H4 (cell line): Measurements from ENCODE around the gene WFS1. TPM values are rescaled to one million over a fixed set of nuclear protein-coding genes. Genes with fewer than 3 reads are reported as not detected.

Source experiments
- DNase-seq: peaks from one replicate; pipeline ENCODE4 v3.0.0-alpha.2; 2015; ENCODE audit warnings: low spot score
- total RNA-seq: library from RNA; depleted of rRNA; stranded (reverse); fragments of >200 nt; shearing (Covaris generic); gene quantifications from 2 replicates; pipeline ENCODE4 v1.2.3, GENCODE V29; 2014

WFS1 gene
- total RNA-seq, 1 experiment from 2014 or later, result 32.6 TPM

DNA sequence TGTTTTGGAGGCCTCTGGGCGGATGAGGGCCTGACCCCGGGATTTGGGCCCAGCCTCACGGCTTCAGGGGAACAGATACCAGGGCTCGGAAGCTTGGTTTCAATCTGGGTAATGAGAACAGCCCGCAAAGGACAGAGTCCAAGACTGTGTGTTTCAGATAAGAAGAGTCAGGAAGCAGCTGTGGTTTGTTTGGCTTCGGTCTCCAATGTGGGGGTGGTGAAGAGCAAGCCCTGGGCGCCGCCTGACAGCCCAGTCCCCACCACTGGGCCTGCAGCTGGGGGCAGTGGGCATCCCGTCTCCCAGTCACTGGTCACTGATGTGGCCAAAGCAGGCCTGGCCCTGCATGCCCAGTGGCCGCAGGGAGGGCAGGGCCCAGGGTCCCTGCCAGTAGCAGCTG is 9.1 kb downstream of the WFS1 start:
- DNase-seq, result no peak

DNA sequence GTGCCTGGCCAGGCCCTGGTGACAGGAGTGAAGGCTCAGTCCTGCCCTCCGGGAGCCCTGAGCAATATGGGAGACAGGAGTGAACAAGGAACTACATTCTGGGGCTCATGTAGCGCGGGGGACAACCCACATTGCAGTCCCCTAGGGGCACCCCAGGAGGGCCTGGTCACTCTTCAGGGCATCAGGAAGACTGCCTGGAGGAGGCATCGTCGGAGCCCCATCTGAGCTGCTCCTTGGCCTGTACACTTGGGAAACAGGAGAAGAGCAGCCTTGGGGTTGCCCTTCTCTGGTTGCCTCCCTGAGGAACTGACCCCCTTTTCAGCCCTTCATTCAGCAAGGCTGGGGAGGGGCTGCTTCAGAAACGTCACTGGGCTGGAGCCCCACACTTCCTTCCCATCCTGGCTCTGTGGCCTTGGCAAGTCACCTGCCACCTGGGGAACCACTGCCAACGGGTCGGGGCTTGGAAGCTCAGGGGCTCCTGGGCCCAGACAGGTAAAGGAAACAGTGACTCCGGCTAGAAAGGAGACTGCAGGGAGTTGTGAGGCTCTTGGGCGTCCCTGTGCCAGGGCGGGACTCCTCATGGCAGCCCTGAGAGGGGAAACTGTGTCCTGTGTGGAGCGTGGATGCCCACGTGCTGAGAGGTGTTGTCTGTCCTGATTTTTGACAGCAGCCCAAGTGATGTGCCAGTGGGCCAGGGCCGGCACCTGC is 10.1 kb downstream of the WFS1 start:
- DNase-seq, result no peak

DNA sequence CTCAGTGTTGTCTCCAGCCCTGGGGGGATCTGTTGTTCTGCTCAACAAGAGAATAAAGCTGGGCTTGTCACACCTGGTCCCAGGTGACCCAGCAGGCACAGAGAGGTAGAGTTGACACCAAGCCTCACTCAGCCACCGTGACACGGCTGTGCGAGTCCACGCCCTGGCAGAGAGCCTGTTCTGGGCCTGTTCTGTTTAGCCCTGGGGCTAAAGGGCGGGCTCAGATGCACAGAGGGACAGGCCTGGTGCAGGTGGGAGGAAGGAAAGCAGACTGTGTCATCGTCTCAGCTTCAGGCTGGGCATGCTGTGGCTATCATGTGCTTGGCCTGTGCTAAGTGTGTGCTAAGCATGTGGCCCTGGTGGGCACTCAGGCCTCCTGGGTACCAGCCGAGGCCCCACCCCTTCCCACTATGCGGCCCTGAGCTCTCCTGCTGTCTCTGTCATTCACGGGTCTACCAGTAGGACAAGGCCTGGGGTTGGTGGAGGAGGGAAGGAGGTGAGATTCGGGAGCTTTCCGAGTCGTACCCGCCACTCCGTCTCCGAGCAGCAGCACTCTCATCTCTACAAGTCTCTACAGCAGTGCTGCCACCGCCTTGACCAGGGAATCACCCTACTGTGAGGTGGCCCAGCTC is 10.8 kb downstream of the WFS1 start:
- no peak for DNase-seq

DNA sequence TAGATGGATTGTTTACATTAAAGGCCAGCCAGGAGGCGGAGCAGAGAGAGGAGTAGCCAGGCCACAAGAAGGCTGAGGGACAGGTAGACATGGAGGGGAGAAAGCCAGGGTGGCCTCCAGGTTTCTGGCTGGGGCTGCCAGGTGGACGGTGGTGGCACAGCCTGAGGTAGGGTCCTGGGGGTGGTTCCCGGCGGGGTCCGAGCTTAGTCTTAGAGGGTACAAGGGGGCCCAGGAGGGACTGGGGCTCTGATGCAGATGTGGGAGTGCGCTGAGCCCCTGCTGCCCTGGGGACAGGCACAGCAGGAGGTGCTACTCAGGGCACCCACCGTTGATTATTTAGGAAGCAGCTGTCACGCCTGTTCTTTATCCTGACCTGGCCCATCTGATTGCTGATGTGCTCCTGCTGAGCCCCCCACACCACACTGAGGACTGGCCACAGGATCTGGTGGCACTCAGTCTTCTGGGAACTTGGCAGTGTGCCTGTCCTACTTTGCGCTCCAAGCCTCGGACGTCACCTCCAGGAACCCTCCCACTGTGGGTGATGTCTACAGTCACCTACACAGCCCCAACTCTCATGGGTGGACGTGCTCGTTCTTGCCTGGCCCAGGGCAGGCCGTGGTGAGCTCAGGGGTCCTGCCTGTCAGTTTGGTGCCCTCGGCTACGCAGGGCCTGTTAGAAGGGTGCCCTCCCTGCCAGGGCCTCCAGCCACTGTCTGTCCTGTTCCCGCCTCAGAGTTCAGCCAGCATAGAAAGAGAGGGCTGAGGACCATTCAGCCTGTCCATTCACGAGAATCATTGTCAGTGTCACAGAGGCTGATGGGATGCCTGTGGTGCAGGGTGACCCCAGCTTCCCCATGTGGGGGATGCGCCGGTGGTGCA is 12.0 kb downstream of the WFS1 start:
- DNase-seq, result no peak

DNA sequence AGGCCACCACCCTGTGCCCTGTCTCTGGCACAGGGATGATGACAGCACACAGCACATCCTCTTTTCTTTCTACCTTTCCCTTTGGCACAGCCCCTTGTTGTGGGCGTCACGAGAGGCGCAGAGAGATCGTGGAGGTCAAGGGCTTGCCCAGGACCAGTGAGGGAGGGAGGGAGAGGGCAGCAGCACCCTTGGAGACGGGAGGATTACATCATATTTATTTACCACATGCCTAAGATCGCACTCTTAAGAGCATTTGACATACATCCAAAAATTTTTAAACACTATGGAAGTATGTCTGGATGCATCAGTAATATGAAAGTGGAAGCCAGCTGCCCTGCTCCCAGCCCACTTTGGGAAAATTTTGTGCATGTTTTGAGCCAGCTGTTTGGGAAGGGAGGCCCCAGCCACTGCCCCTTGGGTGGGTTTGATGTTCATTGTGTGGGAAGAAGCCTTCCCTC is 12.7 kb downstream of the WFS1 start:
- DNase-seq, result no peak

DNA sequence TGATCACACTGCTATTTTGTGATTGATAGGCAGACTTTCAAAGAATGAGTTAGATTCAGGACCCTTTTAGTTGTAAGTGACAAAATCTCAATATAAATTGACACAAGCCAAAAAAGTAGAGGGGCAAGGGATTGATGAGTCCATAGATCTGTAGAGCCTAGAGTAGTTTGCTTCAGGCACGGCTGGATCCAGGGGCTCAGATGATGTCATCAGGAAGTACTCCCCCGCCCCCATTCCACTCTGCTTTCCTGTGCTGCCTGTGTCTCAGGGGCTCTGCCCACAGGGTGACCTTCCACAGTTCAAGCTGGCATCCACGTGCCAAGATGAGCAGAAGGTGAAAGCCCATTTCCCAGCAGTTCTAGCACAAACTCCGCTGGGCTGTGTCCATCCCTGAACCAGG is 13.6 kb downstream of the WFS1 start:
- no peak for DNase-seq

DNA sequence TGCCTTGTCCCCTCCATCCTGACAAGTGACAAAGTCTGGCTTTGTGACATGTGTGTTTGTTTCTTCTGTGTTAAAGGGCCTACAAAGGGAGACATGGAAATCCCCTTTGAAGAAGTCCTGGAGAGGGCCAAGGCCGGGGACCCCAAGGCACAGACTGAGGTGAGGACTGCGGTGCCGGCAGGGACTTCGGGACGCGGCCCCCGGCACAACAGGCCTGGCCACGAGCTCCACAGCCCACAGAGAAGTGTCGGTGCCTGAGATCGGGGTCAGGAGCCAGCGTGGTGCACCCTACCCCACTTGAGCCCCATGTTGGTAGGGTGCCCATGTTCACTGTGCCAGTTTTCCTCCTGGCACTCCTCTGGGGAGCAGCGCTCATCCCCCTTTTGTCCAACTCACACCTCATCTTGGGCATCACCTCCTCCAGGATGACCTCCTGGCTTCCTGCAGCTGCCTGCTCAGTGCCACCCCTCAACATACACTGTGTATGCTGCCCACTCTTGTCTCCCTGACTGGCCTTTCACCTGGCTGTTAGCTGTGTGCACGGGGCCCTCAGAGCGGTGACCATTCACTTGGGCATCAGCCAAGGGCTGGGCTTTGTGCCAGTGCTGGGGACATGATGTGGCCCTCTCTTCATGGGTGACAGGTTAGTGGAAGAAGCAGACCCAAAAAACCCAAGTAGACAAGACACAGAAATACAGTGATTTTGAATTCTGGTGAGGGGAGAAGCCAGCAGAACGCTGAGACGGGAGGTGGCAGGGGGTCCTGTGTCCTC is 17.6 kb downstream of the WFS1 start:
- DNase-seq, result no peak

DNA sequence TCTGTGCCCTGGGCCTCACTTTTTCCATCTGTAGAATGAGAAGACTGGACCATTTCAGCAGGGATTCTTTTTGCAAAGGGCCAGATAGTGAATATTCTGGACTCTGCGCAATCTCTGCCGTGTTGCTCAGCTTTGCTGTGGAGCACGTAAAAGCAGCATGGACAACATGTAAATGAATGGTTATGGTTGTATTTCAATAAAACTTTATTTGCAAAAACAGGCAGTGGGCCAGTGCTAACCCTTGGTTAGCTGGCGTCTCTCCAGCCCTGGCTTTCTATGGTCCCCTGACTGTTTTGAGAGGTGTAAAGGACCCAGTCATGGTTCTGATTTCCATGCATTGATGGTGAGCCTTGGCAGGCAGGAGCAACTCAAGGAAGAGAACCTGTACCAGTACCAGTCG is 18.7 kb downstream of the WFS1 start:
- DNase-seq, result no peak

DNA sequence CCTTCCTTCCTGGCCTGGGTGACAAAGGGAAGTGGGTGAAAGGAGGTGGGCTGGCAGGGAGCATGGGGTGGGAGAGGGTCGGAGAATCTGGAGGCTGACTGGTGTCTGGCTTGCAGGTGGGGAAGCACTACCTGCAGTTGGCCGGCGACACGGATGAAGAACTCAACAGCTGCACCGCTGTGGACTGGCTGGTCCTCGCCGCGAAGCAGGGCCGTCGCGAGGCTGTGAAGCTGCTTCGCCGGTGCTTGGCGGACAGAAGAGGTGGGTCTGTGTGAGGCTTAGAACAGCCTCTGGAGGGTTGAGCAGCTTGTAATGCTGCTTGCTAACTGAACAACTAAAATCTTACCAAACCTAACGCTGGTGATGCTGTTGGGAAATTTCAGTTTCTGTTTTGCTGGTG is 19.2 kb downstream of the WFS1 start:
- DNase-seq, result no peak

DNA sequence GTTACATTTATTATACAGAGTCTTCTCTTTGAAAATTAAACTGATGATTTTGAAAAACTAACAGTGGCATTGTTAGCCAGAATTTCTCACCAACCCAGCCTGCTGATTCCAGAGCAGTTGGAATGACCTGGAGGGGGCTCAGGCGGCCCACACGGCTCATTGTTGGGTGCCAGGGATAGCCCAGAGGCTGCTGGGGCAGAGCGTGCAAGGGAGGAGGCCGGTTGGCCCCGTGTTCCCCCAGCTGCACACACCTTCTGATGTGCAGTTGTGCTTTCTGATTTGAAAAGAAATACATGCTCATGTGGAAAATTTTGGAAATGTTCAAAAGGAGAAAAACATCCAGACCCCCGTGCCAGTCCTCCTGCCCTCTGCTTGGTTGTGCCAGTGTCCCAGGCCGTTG is 20.6 kb downstream of the WFS1 start:
- DNase-seq, result no peak

DNA sequence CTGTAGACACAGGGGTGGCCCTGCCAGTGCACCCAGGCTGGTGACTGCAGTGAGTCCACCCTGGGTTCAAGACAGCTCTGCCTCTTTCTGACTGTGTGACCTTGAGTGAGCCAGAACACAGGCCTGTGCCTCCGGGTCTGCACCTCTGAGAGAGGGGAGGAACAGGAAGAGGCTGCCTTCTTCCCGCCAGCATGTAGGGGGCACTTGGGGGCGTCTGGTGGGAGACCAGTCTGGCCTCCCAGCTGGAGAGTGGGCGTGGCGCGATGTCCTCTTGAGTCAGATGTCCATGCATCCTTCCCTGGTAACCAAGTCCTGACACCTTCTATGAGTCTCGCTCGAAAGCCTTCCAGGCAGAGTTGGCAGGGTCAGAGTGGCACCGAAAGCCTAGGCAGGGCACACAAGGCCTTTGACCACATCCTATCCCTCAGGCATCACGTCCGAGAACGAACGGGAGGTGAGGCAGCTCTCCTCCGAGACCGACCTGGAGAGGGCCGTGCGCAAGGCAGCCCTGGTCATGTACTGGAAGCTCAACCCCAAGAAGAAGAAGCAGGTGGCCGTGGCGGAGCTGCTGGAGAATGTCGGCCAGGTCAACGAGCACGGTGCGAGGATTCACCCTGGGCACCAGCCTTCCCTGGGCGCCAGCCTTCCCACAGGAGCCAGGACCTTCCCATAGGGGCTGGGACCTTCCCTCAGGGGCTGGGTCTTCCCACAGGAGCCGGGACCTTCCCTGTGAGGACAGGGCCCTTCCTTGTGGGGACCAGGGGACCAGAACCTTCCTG is 21.3 kb downstream of the WFS1 start:
- no peak for DNase-seq

DNA sequence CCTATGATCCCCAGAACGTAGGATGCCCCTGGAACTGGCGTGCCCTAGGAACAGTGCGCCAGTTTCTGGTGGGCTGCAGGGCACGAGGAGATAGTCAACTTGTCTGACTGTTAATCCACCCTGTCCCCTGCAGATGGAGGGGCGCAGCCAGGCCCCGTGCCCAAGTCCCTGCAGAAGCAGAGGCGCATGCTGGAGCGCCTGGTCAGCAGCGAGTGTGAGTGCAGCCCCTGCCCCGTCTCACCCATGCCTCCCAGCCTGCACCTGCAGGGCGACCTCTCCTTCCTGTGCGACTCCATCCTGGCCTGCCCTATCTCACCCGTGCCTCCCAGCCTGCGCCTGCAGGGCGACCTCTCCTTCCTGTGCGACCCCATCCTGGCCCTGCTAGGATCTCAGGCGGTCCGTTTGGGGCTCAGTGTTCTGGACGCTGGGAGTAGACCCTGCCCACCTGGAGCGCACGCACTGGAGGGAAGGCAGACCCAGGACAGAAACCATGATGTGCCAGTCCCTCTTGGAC is 22.2 kb downstream of the WFS1 start:
- DNase-seq, result no peak

DNA sequence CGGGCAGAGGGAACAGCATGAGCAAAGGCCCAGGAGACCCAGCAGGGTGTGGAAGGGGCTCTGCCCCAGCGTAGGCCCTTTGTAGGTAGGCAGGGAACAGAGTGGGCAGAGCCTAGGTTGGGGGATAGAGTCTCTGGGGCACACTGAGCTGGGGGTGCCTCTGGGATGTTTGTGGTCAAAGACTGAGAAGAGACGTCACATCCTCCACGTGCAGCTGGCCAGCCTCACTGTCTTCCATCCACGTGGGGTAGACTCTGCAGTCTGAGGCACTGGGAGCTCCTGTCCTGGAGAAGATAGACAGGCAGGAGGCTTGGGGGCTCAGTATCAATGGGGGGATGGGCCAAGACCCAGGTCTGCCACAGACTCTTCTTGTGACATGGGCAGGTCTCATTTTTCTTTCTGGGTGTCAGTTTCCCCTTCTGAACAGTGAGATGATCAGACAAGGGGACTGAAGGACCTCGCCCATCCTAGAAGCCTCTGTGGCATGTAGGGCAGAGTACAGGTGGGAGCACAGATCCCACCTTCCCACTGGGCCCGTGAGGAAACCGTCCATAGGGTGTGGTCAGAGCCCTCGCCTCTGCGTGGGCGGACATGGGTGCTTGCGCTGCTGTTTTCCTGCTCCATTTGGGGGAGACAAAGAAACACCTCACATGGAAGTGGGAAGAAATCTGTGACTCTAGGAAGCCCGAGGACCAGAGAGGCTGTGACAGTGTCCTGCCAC is 22.9 kb downstream of the WFS1 start:
- no peak for DNase-seq

DNA sequence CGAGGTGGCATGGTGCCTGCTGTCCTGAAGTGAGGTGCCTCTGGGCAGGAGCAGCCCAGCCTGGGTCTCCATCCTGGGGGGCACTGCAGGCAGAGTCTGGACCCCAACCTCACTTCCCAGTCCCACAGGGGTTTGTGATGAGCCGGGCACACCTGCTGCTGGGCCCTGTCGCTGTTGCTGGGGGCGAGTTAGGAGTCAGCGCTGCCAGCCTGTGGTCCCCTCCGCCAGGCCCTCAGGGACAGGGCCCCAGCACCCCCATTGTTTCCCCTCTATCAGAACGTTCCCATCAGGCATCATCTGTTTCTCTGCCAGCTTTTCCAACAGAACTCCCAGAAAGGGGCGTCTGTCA is 23.4 kb downstream of the WFS1 start:
- no peak for DNase-seq

DNA sequence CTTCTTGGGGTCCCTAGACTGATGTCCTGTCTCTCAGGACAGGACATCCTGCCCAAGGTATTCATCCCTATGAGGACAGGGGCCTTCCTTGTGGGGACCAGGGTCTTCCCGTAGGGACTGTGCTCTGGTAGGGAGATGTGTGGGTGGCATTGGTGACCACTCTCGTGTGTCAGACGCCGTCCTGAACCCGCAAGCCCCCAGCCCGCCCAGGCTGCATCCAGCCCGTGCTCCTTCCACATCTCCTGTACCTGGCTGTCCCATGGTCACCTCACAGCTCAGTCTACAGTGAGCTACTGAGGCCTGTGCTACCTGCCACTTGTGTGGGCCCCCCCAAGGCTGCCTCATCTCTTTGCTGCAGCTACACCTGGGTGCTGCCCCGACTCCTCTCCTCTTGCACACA is 24.0 kb downstream of the WFS1 start:
- DNase-seq, result no peak

DNA sequence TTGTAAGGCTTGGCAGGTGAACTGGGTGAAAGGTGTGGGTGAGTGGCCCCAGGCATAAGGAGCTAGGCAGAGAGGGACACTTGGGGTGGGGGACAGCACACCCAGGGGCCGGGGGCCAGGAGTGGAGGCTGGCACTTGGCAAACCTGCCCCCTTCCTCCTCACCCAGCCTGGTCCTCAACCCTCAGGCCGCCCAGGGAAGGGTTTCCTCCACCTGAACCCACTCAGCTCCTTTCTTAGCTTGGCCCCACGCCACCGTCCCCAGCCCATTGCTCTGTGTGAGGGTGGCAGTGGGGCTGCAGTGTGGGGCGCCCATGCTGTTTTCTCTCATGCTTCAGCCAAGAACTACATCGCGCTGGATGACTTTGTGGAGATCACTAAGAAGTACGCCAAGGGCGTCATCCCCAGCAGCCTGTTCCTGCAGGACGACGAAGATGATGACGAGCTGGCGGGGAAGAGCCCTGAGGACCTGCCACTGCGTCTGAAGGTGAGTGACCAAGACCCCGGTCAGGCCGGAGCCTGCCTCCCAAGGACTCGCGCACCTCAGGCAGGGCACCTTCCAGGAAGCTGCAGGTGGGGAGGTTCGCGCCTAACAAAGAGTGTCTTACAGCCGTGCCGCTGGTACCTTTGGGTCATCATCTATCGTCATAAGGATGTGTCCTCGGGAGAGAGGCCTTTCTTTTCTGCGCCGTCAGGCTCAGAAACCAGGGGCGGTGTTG is 25.2 kb downstream of the WFS1 start:
- DNase-seq, result no peak

DNA sequence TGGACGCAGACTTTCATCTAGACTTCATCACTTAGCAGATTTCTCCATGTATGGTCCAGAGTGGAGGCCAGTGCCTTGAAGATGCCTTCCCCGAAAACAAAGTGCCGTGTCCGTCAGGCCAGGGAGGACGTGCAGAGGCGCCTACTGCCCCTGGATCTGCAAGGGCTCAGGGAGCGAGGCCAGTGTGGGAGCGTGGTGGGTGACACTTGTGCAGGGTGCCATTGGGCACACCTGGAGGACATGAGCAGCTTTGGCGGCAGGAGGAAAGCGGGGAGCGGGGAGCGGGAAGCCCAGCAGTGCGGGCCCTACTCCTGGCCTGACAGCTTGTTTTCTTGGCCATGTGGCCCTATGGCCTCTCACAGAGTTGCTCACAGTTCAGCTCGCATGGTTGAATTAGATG is 25.8 kb downstream of the WFS1 start:
- DNase-seq, result no peak

DNA sequence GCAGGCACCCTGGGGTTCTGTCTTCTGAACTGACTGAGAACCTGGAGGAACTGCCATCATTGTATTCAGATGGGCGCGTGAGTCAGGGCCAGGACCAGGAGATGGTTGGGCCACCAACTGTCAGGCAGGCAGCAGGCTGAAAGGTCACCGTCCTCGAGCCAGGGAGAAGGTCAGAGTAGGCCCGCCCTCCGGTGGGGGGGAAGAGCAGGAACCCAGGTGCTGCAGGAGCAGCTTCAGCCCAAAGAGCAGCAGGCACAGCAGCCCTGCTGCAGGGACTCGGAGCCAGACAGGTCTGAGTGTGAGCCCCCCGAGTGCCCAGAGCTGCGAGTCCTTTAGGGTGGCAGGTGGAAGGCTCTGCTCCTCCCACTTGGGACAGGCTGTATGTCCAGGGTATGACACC is 26.4 kb downstream of the WFS1 start:
- DNase-seq, result no peak

DNA sequence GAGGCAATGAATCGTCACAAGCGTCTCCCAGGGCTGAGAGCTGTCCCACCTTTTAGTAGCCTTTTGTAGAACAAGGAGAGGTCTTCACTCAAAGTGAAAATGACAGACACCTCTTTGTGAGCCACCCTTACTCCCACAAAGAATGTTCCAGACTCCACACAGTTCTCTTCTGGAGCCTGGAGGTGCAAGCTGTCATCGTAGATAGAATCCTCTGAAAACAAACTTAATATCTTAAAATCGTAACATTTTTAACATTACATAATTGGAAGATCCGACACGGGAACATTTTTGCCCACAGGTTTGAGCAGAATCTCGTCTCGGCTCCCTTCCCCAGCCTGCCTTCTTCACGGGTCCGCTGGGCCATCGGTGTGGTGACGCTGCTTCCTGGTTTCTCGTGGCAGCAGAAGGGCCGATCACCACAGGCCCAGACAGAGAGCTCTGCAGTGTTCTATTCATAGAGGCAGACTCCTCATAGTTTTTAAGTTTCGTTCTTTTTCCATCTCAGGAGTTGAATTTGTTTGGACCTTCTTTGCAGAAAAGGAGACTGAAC is 27.7 kb downstream of the WFS1 start:
- DNase-seq, result no peak
